GM23338 (cell line): ENCODE data around the gene DMTF1. TPM values are rescaled to one million over a fixed set of nuclear protein-coding genes. Genes with fewer than 3 reads are reported as not detected.

Experiments
- ATAC-seq: fragments of 200-7000 bp; cut with Tn5 transposase; 3 replicates; pipeline ENCODE4 v1.9.1; 2020
- DNase-seq: peaks from one replicate; pipeline ENCODE4 v3.0.0-alpha.2; 2015; ENCODE audit warnings: low spot score
- H2AFZ ChIP-seq: fragments of 200-600 bp; sonication (generic); 2 replicates; pipeline ENCODE4 v1.8.0; 2016; ENCODE audit warnings: antibody characterized with exemption, mild to moderate bottlenecking, moderate library complexity
- H3F3A ChIP-seq: fragments of 200-600 bp; sonication (generic); replicated peaks from 2 replicates; pipeline ENCODE4 v1.8.0; 2017; ENCODE audit warnings: antibody characterized with exemption, mixed run types, low read depth
- H3K27ac ChIP-seq: fragments of 200-600 bp; sonication (generic); 2 replicates; pipeline ENCODE4 v1.6.1; 2016; ENCODE audit warnings: low read depth
- H3K27me3 ChIP-seq: fragments of 200-600 bp; sonication (generic); 2 replicates; pipeline ENCODE4 v1.8.0; 2016; ENCODE audit warnings: mild to moderate bottlenecking, mixed run types, moderate library complexity; ENCODE audit not compliant: insufficient read depth
- H3K36me3 ChIP-seq: fragments of 200-600 bp; sonication (generic); 2 replicates; pipeline ENCODE4 v1.8.0; 2016; ENCODE audit warnings: mild to moderate bottlenecking; ENCODE audit not compliant: insufficient read depth
- H3K4me1 ChIP-seq: fragments of 200-600 bp; sonication (generic); 2 replicates; pipeline ENCODE4 v1.8.0; 2016; ENCODE audit warnings: mild to moderate bottlenecking, moderate library complexity; ENCODE audit not compliant: insufficient read depth
- H3K4me2 ChIP-seq: fragments of 200-600 bp; sonication (generic); 2 replicates; pipeline ENCODE4 v1.7.1; 2017; ENCODE audit warnings: mixed run types
- H3K4me3 ChIP-seq: fragments of 200-600 bp; sonication (generic); 2 replicates; pipeline ENCODE4 v1.6.1; 2016; ENCODE audit warnings: mixed run types
- H3K79me2 ChIP-seq: fragments of 200-600 bp; sonication (generic); replicated peaks from 2 replicates; pipeline ENCODE4 v1.8.0; 2017; ENCODE audit warnings: mild to moderate bottlenecking; ENCODE audit not compliant: insufficient read depth
- H3K9me2 ChIP-seq: fragments of 200-600 bp; sonication (generic); 2 replicates; pipeline ENCODE4 v1.8.0; 2017; ENCODE audit not compliant: insufficient read depth
- H4K20me1 ChIP-seq: fragments of 200-600 bp; sonication (generic); replicated peaks from 2 replicates; pipeline ENCODE4 v1.8.0; 2017; ENCODE audit warnings: mild to moderate bottlenecking; ENCODE audit not compliant: insufficient read depth
- H3K27ac Mint-ChIP-seq: 2 replicates; pipeline ENCODE4 v1.8.0; 2020; ENCODE audit warnings: inconsistent platforms, mild to moderate bottlenecking, moderate library complexity, mixed read lengths
- H3K27me3 Mint-ChIP-seq: 3 replicates; pipeline ENCODE4 v1.8.0; 2022; ENCODE audit warnings: low read depth, mild to moderate bottlenecking, moderate library complexity, mixed read lengths, inconsistent platforms; ENCODE audit not compliant: insufficient read depth, poor library complexity
- H3K36me3 Mint-ChIP-seq: 3 replicates; pipeline ENCODE4 v1.8.0; 2021; ENCODE audit warnings: low read depth, mild to moderate bottlenecking, inconsistent platforms, moderate library complexity, mixed read lengths
- H3K4me1 Mint-ChIP-seq: 3 replicates; pipeline ENCODE4 v1.8.0; 2020; ENCODE audit warnings: mild to moderate bottlenecking, inconsistent platforms, mixed read lengths
- H3K4me3 Mint-ChIP-seq: 3 replicates; pipeline ENCODE4 v1.8.0; 2021; ENCODE audit warnings: moderate library complexity, mild to moderate bottlenecking, inconsistent platforms, mixed read lengths
- H3K9me3 Mint-ChIP-seq: 3 replicates; pipeline ENCODE4 v1.8.0; 2020; ENCODE audit warnings: moderate library complexity, mild to moderate bottlenecking, inconsistent platforms, mixed read lengths
- CREB1 ChIP-seq: fragments of 250-450 bp; sonication (Bioruptor Pico); IDR thresholded peaks from 2 replicates; pipeline ENCODE4 v1.5.0; 2020; ENCODE audit warnings: low read depth, mild to moderate bottlenecking, moderate library complexity
- ETS1 ChIP-seq: IDR thresholded peaks from 2 replicates; pipeline ENCODE4 v1.6.1; 2016; ENCODE audit warnings: antibody characterized with exemption
- EZH2 ChIP-seq: fragments of 200-600 bp; sonication (generic); IDR thresholded peaks from one replicate; pipeline ENCODE4 v1.8.0; 2017; ENCODE audit warnings: antibody characterized with exemption, mild to moderate bottlenecking, low read depth; ENCODE audit not compliant: unreplicated experiment
- EZH2phosphoT487 ChIP-seq: fragments of 200-600 bp; sonication (generic); IDR thresholded peaks from one replicate; pipeline ENCODE4 v1.8.1; 2018; ENCODE audit warnings: antibody characterized with exemption; ENCODE audit not compliant: unreplicated experiment
- JUNB ChIP-seq: IDR thresholded peaks from one replicate; pipeline ENCODE4 v1.6.1; 2016; ENCODE audit warnings: antibody characterized with exemption; ENCODE audit not compliant: unreplicated experiment
- NANOG ChIP-seq: IDR thresholded peaks from 2 replicates; pipeline ENCODE4 v1.6.1; 2016; ENCODE audit warnings: antibody characterized with exemption, borderline replicate concordance
- POLR2AphosphoS5 ChIP-seq: IDR thresholded peaks from 2 replicates; pipeline ENCODE4 v1.6.1; 2016; ENCODE audit warnings: antibody characterized with exemption, low read depth
- STAT1 ChIP-seq: IDR thresholded peaks from one replicate; pipeline ENCODE4 v1.6.1; 2016; ENCODE audit warnings: antibody characterized with exemption; ENCODE audit not compliant: unreplicated experiment
- ZNF114 ChIP-seq: fragments of 250-450 bp; sonication (Bioruptor Pico); IDR thresholded peaks from 2 replicates; pipeline ENCODE4 v1.5.0; 2020; ENCODE audit warnings: mild to moderate bottlenecking, moderate library complexity
- ZNF331 ChIP-seq: fragments of 250-450 bp; sonication (Bioruptor Pico); IDR thresholded peaks from 2 replicates; pipeline ENCODE4 v1.5.0; 2020; ENCODE audit warnings: low read depth, mild to moderate bottlenecking, moderate library complexity
- ZNF462 ChIP-seq: fragments of 250-450 bp; sonication (Bioruptor Pico); IDR thresholded peaks from 2 replicates; pipeline ENCODE4 v1.5.0; 2020; ENCODE audit warnings: mild to moderate bottlenecking, moderate library complexity
- polyA plus RNA-seq: library from polyadenylated mRNA; unstranded; fragments of >200 nt; fragmentation: Nextera tagmentation; extraction: Ambion mirVana; gene quantifications from 2 replicates; pipeline ENCODE4 v1.2.1, GENCODE V29; 2016
- total RNA-seq: library from RNA; depleted of rRNA; stranded (reverse); fragments of >200 nt; shearing (Covaris generic); gene quantifications from 2 replicates; pipeline ENCODE4 v1.2.3, GENCODE V29; 2014
- TF ChIP-seq, protein P1 (sequence below): IDR thresholded peaks from one replicate; pipeline ENCODE4 v1.6.1; 2018; ENCODE audit warnings: antibody characterized with exemption; ENCODE audit not compliant: unreplicated experiment

The DMTF1 gene
- total and polyA plus RNA-seq, 2 experiments from 2014 or later, result 60.4 to 114 TPM

DNA sequence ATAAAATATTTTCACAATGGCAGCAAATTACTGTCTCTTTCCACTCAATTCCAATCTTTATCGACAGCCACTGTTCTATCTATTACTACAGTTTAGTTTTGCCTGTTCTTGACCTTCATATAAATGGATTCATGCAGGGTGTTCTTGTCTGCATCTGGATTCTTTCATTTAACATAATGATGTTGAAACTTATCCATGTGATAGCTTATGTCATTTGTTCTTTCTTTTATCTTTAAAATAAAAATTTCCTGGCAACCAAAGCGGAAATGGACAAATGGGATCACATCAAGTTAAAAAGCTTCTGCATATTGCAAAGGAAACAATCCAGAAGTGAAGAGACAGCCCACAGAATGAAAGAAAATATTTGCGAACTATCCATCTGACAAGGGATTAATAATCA, 20.5 kb upstream of the DMTF1 start (continued):
- no peak for TF ChIP-seq ETS1
- TF ChIP-seq JUNB, result no peak
- no peak for TF ChIP-seq ZNF114 (CRISPR knock-in tag)
- no peak for TF ChIP-seq POLR2AphosphoS5
- TF ChIP-seq ZNF331 (CRISPR knock-in tag), result no peak

- no peak overlapping the region for H3K4me3 Mint-ChIP-seq
- Histone ChIP-seq H3K4me1 (no peaks in the 10 kb centered on the region), H3K4me3 (no peak overlapping the region), H3K36me3 (no peaks in the 10 kb centered on the region), H3F3A (no peaks in the 10 kb centered on the region), H3K9me2 (no peaks in the 10 kb centered on the region), H3K79me2 (no peaks in the 10 kb centered on the region), H3K4me2 (no peak overlapping the region), H2AFZ (no peak overlapping the region), H3K27ac (no peak overlapping the region), H4K20me1 (no peaks in the 10 kb centered on the region), H3K27me3 (no peaks in the 10 kb centered on the region)
- H3K4me1 Mint-ChIP-seq, result no peaks in the 10 kb centered on the region
- H3K36me3 Mint-ChIP-seq, result no peaks in the 10 kb centered on the region
- no peaks in the 10 kb centered on the region for H3K9me3 Mint-ChIP-seq
- ATAC-seq, result no peak
- H3K27ac Mint-ChIP-seq, result no peak overlapping the region
- no peak for DNase-seq
- H3K27me3 Mint-ChIP-seq, result no peaks in the 10 kb centered on the region
- no peak for TF ChIP-seq EZH2phosphoT487
- TF ChIP-seq ZNF462 (CRISPR knock-in tag), result no peak
- TF ChIP-seq POLR2AphosphoS5, result no peak
- TF ChIP-seq ZNF114 (CRISPR knock-in tag), result no peak
- TF ChIP-seq NANOG, result no peak
- no peak for TF ChIP-seq EZH2
- TF ChIP-seq JUNB, result no peak
- no peak for TF ChIP-seq ETS1
- TF ChIP-seq ZNF331 (CRISPR knock-in tag), result no peak
- TF ChIP-seq STAT1, result no peak
- TF ChIP-seq, protein P1, sequence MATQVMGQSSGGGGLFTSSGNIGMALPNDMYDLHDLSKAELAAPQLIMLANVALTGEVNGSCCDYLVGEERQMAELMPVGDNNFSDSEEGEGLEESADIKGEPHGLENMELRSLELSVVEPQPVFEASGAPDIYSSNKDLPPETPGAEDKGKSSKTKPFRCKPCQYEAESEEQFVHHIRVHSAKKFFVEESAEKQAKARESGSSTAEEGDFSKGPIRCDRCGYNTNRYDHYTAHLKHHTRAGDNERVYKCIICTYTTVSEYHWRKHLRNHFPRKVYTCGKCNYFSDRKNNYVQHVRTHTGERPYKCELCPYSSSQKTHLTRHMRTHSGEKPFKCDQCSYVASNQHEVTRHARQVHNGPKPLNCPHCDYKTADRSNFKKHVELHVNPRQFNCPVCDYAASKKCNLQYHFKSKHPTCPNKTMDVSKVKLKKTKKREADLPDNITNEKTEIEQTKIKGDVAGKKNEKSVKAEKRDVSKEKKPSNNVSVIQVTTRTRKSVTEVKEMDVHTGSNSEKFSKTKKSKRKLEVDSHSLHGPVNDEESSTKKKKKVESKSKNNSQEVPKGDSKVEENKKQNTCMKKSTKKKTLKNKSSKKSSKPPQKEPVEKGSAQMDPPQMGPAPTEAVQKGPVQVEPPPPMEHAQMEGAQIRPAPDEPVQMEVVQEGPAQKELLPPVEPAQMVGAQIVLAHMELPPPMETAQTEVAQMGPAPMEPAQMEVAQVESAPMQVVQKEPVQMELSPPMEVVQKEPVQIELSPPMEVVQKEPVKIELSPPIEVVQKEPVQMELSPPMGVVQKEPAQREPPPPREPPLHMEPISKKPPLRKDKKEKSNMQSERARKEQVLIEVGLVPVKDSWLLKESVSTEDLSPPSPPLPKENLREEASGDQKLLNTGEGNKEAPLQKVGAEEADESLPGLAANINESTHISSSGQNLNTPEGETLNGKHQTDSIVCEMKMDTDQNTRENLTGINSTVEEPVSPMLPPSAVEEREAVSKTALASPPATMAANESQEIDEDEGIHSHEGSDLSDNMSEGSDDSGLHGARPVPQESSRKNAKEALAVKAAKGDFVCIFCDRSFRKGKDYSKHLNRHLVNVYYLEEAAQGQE, result no peak
- TF ChIP-seq CREB1 (CRISPR knock-in tag), result no peak
Measured at GRCh38 chr7:87137271-87137670, 15.0 kb upstream of the DMTF1 start.
